Type B pancreatic cell (in vitro differentiated cells): ENCODE results near the gene TUBB4B. TPM values are rescaled to one million over a fixed set of nuclear protein-coding genes. Genes with fewer than 3 reads are reported as not detected.

Source experiments
- DNase-seq: peaks from one replicate; pipeline ENCODE4 v3.0.0; 2021; ENCODE audit warnings: mixed read lengths; ENCODE audit not compliant: unreplicated experiment; ENCODE audit errors: extremely low spot score
- H3K27ac Mint-ChIP-seq: 2 replicates; pipeline ENCODE4 v1.8.0; 2021; ENCODE audit warnings: mild to moderate bottlenecking, mixed read lengths
- H3K27me3 Mint-ChIP-seq: 2 replicates; pipeline ENCODE4 v1.8.0; 2021; ENCODE audit warnings: mixed read lengths
- H3K36me3 Mint-ChIP-seq: 2 replicates; pipeline ENCODE4 v1.8.0; 2021; ENCODE audit warnings: mixed read lengths
- H3K4me1 Mint-ChIP-seq: one replicate; pipeline ENCODE4 v1.8.0; 2021; ENCODE audit warnings: mixed read lengths; ENCODE audit not compliant: unreplicated experiment
- H3K4me3 Mint-ChIP-seq: 2 replicates; pipeline ENCODE4 v1.8.0; 2021; ENCODE audit warnings: mild to moderate bottlenecking, mixed read lengths
- H3K9me3 Mint-ChIP-seq: 2 replicates; pipeline ENCODE4 v1.8.0; 2021; ENCODE audit warnings: mixed read lengths
- total RNA-seq: library from RNA; stranded (reverse); gene quantifications from 2 replicates; pipeline ENCODE4 v1.2.1, GENCODE V29; 2021; ENCODE audit warnings: low replicate concordance
- TF ChIP-seq, protein P1 (sequence below): fragments of 200-600 bp; sonication (generic); conservative IDR thresholded peaks from 2 replicates; pipeline ENCODE4 v1.5.0; 2021; ENCODE audit warnings: antibody characterized with exemption, mild to moderate bottlenecking

The TUBB4B gene
- total RNA-seq, 1 donor from 2014 or later: 326 TPM

DNA sequence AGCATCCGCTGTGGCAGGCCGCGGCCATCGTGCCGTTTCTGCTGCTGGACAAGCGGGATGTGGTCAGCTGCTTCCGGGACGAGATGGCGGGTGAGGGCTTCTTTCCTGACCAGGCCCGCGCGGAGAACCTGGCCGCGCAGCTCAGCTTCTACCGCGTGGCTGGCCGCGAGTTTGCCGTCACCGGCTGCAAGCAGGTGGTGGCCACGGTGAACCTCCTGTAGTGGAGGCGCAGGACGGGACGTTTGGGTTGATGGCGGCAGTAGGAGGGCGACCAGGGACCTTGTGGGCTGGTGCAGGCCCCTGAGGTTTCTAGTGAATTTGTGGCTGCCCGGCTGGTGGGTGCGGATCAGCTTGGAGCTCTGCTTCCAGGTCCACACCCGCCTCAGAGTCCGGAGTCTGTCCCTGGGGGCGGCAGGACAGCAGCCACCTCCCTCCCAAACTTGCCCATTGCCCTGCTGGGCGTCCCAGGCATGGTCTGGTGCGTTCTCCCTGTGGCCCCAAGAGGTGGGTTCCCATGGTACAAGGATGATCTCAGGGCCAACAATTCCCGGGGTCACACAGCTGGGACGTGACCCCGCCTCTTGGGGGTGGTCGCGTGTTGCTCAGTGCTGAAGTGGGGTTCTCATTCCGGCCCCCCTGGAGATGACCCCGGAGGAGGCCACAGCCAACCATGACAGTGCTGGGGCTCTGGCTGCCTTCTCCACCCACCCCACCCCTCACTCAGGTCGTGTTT is 38.8 kb downstream of the TUBB4B start:
- H3K27ac Mint-ChIP-seq: no peak overlapping the region
- H3K4me1 Mint-ChIP-seq: peaks cover 13% of the 10 kb centered on the region
- no peaks in the 10 kb centered on the region for H3K36me3 Mint-ChIP-seq
- DNase-seq: peak; percentile 68
- peaks cover 19% of the 10 kb centered on the region for H3K27me3 Mint-ChIP-seq
- H3K4me3 Mint-ChIP-seq: no peak overlapping the region
- no peaks in the 10 kb centered on the region for H3K9me3 Mint-ChIP-seq
- TF ChIP-seq, protein P1, sequence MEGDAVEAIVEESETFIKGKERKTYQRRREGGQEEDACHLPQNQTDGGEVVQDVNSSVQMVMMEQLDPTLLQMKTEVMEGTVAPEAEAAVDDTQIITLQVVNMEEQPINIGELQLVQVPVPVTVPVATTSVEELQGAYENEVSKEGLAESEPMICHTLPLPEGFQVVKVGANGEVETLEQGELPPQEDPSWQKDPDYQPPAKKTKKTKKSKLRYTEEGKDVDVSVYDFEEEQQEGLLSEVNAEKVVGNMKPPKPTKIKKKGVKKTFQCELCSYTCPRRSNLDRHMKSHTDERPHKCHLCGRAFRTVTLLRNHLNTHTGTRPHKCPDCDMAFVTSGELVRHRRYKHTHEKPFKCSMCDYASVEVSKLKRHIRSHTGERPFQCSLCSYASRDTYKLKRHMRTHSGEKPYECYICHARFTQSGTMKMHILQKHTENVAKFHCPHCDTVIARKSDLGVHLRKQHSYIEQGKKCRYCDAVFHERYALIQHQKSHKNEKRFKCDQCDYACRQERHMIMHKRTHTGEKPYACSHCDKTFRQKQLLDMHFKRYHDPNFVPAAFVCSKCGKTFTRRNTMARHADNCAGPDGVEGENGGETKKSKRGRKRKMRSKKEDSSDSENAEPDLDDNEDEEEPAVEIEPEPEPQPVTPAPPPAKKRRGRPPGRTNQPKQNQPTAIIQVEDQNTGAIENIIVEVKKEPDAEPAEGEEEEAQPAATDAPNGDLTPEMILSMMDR: no peak

DNA sequence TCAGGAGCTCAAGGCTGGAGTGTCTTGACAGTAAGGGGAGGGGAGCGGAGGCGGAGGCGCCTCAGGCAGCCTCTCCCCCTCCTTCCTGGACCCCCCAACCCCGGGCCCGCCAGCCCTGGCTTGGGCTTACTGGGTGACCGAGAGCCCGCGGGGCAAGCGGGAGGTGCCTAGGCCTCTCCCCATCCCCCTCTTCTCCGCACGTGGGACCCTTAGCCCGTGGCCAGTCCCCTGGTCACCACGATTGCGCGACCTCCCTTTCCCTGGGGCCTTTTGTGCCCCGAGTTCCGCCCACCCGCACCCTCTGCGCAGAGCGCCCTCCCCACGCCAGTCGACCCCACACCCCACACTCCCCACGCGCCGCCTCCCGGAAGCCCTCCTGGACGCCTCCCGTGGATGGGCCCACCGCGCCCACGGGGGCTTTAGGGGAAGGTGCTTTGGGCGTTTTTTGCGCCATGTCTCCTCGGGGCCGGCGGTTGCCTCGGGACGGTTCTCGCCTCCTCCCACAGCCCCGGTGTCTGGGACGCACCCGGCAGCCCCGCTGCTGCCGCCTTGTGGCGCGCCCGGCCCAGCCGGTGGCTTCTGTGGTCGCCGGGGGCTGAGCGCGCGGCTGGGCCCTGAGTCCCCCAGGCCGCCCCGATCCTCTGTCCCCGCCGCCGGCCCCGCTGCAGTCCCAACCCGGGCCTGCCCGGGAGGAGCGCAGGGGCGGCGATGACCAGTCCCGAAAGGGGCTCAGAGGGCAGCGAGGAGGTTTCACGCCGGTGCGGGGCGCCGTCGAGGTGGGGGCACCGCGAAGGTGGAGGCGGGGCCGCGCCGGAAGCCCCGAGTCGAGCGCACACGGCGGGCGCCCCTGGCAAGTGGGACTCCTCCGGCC is 39.6 kb downstream of the TUBB4B start:
- no peak overlapping the region for H3K4me3 Mint-ChIP-seq

DNA sequence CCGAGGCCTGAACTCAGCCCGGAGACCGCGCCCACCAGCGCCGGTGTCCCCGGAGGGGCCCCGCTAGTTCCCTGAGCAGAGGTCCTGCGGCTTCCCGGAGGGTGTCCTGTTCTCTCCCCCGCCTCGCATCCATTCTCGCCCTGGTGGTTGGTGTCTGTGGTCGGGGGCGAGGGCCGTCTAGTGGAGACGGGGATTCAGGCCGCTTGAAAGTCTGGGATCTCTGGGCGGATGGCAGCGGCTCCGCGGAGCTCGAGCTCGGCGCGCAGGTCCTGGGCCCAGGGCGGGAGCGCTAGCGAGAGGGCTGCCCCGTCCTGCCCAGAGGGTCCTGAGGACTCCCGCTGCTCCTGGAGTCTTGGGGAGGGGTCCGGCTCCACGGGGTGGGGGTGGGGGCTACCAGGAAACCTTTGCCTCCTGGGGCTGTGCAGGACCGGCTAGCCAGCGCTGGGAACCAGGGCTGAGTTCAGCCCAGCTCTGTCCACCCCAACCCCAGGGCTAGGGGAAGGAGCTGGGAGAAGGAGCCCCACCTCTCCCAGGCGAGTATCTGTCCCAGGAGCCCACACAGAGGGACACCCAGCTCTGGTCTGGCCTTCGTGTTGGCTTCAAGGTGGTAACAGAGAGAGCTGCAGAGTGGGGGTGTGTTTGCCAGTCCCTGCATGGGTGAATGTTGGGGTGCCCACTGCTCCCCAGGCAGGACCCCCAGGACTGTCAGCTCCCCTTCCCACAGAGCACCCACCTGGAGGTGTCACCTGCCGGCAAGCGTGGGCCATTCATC is 40.4 kb downstream of the TUBB4B start:
- Mint-ChIP-seq H3K9me3 (no peaks in the 10 kb centered on the region), H3K36me3 (no peaks in the 10 kb centered on the region), H3K27ac (no peak overlapping the region), H3K4me3 (peak overlapping the region; percentile 34), H3K4me1 (peaks cover 5% of the 10 kb centered on the region), H3K27me3 (peaks cover 19% of the 10 kb centered on the region)
- DNase-seq: peak; percentile 68
- TF ChIP-seq, protein P1: no peak

More for the DNA sequence above, 39.6 kb downstream of the TUBB4B start:
- Mint-ChIP-seq H3K36me3 (no peaks in the 10 kb centered on the region), H3K9me3 (no peaks in the 10 kb centered on the region), H3K27me3 (peaks cover 19% of the 10 kb centered on the region), H3K27ac (no peak overlapping the region), H3K4me1 (peaks cover 7% of the 10 kb centered on the region)
- TF ChIP-seq, protein P1: peak; percentile 71
- DNase-seq: peak; percentile 71

DNA sequence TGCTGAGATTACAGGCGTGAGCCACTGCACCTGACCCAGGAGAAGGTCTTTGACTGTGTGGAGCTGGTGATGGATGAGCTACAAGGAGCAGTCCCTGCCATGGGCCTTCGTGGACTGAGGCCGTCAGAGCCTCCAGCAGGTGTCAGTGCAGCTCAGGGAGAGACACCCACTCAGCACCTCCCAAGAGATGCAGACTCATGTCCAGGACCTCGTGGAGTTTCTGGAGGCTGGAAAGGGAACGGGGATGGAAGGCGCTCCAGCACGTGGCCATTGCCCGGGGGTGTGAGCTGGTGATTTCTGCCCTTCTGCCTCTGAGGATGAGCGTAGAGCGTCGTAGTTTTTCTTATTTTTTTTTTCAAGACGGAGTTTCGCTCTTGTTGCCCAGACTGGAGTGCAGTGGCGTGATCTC is 45.9 kb downstream of the TUBB4B start:
- H3K4me1 Mint-ChIP-seq: no peaks in the 10 kb centered on the region
- DNase-seq: no peak
- no peaks in the 10 kb centered on the region for H3K9me3 Mint-ChIP-seq
- peak overlapping the region; percentile 12 for H3K27ac Mint-ChIP-seq
- no peaks in the 10 kb centered on the region for H3K36me3 Mint-ChIP-seq
- H3K4me3 Mint-ChIP-seq: no peak overlapping the region
- peaks cover 21% of the 10 kb centered on the region for H3K27me3 Mint-ChIP-seq
- TF ChIP-seq, protein P1: peak; percentile 68

DNA sequence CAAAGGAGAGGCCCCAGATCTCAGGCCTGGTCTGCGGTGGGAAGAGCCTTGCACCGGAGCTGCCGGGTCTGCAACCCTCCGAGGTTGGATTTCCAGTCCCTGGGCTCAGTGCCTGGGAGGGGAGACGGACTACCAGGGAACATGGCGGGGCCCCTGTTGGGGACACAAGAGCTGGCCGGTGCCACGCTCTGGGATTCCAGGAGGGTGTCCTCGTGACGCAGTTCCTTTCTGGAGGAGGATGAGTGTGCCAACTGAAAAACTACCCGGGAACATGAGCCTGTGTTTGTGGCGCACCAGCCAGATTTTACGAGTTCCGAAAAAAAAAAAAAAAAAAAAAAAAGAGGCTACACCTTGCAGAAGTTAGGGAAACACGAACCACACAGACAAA is 52.0 kb downstream of the TUBB4B start:
- peak overlapping the region; percentile 78 for H3K27ac Mint-ChIP-seq
- H3K4me3 Mint-ChIP-seq: peak overlapping the region; percentile 75
- peaks cover 33% of the 10 kb centered on the region for H3K27me3 Mint-ChIP-seq
- H3K9me3 Mint-ChIP-seq: no peaks in the 10 kb centered on the region
- DNase-seq: no peak
- H3K36me3 Mint-ChIP-seq: no peaks in the 10 kb centered on the region
- H3K4me1 Mint-ChIP-seq: peaks cover 5% of the 10 kb centered on the region
- TF ChIP-seq, protein P1: no peak
